HG03565 (cell line): ENCODE data around the gene SLC4A11.

Experiments used
- ATAC-seq: cut with Tn5 transposase; IDR thresholded peaks from one replicate; pipeline ENCODE4 v1.9.1; 2021; ENCODE audit warnings: mild to moderate bottlenecking, moderate library complexity; ENCODE audit not compliant: unreplicated experiment

SLC4A11 gene

DNA sequence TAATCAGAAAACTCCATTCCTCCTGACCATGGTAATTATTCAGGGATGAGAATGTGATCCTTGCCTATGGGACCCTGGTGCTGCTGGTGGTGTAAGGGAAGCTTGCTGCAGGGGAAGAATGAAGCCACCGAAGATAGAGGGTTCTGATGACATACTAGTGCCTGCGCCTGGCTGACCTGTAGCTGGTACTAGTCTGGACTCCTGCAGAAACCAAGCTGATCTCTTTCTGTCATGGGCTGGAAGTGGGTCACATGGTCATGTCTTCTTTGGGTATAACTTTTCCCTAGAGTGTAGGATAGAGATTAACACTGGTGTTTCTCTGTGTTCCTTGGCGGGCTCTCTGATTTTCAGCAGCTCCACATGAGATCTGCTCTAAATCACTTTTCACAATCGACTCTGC is 8.6 kb upstream of the SLC4A11 start:
- ATAC-seq = no peak

DNA sequence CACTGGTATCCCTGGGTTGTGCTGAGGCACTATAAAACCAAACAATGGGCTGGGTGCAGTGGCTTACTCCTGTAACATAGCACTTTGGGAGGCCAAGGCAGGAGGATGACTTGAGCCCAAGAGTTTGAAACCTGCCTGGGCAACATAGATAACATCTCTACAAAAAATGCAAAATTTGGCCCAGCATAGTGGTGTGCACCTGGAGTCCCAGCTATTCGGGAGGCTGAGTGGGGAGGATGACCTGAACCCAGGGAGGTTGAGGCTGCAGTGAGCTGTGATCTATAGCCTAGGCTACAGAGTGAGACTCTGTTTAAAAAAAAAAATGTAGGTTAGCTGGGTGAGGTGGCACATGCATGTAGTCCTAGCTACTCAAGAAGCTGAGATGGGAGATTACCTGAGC is 7.7 kb upstream of the SLC4A11 start:
- ATAC-seq = no peak

DNA sequence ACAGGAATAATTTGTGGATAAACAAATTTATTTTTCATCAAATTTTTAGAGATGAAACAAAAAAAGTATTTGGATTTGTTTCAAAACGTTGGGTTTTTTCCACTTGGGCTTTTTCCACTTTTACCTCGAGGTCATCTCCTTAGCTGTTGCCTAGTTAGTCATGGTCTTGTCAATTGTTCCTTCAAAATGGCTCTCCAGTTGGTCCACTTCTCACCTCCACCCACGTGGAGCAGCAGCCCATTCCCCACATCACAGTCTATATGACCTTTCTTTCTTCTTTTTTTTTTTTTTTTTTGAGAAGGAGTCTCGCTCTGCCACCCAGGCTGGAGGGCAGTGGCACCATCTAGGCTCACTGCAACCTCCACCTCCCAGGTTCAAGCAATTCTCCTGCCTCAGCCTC is 6.7 kb upstream of the SLC4A11 start:
- no peak for ATAC-seq

- no peak for ATAC-seq
These were observed 6.2 kb upstream of the SLC4A11 start for GRCh38 chr20:3245156-3245555.

GRCh38 chr20:3244613-3245012 is 5.6 kb upstream of the SLC4A11 start:
- ATAC-seq = no peak

DNA sequence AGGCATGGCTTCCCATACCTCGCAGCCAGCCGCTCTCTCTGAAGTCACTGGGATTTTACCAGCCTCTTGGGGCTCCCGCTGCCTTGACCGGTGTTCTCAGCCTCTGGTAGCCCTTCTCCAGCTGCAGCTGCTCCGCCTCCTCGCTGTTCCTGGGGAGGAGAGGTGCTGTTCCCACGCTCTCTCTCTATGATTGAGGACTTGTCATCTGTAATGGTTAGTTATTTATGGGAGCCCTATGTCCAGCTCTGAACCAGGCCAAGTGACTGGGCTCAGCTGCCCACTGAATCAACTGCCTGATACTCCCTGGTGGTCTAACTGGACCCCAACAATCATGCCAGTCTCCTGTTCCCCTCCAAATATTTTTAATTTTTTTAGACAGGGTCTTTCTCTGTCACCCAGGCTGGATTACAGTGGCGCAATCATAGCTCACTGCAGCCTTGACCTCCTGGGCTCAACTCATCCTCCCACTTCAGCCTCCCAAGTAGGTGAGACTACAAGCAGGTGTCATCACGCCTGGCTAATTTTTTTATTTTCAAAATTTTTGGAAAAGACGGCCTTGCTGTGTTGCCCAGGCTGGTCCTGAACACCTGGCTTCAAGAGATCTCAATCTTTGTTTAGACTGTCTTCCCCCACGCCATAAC is 4.8 kb upstream of the SLC4A11 start:
- ATAC-seq = no peak

- no peak for ATAC-seq
These were observed 3.2 kb upstream of the SLC4A11 start for GRCh38 chr20:3242172-3242692.

DNA sequence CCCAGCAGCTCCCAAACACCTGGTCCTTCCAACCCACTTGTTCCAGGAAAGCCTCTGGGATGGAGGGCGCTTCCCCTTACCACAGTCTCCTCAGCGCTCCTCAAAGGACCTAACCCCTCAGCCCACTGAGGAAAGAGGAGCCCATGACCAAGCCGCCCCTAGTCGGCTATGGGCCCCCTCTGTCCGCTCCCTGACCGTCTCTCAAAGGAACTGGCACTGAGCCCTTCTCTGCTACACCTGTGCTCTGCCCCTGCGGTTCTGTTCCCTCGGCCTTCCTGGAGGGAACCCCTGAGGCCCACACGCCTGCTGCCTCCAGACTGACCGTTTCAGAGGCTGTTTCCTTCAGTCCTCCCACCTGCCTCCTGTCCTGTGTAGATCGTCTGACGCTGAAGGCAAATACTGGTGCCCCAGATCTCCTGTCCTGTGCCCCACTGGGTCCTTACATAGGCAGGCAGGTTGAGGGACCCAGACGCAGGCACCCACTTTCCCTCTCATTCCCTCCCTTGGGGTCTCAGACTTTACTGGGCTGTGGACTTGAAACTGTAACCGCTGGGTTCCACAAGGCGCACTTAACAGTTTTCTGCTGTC is 1.9 kb upstream of the SLC4A11 start:
- ATAC-seq = no peak

DNA sequence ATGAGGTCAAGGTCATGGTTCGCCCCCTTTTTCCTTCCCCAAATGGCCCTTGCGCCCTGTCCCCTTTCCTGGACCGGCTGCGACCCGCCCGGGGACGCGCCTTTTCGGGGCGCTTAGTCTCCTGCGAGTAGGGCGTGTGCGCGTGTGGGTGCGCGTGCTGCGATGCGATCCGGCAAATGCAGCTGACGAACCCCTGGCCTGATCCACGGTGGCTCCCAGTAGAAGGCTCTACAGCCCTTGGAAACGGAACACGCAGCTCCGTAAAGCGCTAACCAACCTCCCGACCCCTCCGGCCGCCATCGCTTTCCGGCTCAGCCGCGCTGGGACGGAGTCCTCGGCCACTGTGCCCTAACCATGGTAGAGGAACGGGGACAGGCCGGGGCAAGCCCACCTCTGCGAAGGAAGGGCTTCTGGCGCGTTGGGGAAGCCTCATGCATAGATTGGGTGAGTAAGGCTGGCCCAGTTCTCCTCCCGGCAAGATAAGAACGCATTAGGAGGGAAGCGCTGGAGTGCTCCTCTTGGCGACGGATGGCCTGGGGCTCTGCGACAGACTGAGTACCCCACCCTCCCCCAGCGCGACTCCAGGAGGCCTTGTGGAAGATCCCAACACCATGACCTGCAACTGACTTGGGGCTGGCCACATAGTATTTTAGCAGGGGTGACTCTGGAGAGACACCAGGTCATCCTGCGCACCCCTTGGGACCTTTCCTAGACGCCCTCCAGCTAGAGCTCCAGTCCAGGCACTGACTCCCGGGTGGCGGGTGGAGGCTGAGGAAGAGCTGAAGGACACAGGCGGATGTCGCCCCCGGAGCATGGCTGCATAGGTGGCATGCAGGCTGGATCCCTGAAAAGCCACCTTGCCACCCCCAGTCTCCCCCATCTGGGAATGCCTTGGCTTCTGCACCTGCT is 1.1 kb upstream of the SLC4A11 start:
- ATAC-seq = no peak

- ATAC-seq = no peak
These were observed 369 bp downstream of the SLC4A11 start for GRCh38 chr20:3238616-3239025.

GRCh38 chr20:3237958-3238615 is 903 bp downstream of the SLC4A11 start:
- ATAC-seq = no peak

DNA sequence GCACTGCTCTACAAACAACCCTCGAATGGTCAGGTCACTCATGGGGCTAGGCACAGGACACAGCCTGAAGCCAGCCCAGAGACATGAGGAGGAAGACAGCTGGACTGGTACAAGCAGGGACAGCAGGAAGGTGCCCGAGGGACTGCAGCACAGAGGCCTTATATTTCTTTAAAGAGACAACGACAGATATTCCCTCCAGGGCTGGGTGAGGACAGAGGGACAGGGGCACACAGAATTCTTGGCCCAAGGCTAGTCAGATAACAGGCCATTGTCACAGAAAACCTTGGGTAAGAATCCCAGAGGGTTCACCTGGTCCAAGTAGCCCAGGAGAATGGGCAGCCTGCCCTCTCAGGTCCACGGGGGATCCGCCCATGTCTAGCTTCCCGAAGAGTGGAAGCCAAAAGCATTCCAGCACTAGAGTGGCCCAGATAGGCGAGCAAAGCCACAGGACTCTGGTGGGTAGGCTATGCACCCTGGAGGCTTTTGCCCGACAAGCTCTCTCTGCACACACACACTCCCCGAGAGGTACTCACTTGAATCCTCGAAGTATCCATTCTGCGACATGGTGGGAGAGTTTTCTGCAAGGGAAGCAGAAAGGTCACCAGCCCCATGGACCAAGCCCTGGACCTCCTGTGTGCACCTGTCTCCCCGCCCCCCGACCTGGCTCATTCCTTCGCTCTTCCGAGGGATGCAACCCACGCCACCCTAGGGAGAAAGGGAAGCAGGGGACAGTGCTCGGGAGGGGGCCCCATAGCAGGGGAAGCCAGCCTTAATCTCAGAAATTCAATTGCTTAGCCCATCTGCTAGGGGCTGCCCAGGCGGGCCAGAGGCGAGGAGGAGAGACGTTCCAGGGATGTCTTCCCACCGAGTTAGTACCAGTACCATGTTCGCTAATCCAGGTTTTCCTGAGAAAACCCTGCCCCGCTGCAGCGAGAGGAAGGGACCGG is 1.7 kb downstream of the SLC4A11 start:
- no peak for ATAC-seq

GRCh38 chr20:3235666-3236324 is 3.2 kb downstream of the SLC4A11 start:
- no peak for ATAC-seq

DNA sequence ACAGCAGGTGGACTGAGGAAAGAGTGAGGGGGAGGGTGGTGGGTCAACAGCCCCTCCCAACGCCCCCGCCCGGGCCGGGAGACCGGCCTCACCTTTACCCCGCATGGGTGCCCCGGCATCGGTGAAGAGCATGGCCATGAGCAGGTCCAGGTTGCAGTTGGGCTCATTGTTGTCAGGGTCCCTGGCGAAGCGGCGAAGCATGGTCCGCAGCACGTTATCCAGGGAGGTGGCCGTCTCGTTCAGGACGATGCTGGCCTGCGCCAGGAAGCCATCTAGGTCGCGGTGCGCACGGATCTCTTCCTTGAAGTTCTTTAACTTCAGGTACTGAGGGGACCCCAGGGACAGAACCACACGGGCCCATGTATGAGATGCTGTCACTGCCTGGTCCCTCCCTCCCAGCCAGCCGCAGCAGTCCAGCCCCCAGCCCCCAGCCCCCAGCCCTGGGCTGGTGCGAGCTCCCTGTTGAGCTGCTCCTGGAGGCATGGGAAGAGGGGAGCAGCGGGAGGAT is 4.9 kb downstream of the SLC4A11 start:
- ATAC-seq = no peak

DNA sequence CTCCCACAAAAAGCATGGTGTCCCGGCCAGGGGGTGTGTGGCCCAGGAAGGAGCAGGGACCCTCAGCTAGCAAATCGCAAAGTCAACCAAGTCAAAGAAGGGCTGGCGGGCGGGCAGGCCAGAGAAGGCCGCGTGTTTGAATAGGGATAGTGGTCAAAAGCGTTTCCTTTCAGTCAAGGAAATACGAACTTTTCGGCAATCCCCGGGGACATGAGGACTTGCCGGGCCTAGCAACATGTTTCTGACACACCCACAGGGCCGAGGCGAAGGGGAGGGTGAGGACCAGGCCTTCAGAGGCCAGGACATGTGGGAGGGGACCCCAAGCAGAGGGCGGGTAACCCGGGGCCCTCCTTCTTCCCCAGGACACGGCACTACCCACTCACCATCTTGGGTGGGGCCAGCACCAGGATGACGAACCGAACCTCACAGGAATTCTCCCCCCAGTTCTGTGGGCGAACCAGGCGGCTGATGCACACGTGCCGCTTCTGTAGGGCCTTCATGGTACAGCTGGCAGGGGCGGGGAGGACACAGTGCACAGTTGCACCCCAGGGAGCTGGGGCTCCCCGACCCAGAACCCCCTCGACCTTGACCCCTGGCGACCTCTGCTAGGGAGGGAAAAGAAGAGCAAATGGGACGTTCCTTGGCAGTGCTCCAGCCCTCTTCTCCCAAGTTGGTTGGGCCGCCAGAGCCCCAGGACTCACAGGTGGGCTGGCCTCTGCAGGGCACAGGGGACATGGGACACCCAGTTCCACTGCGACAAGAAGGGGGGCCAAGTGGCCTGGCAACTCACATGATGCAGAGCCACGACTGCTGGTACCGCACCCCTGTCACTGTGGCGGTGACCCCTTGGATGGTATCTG is 5.6 kb downstream of the SLC4A11 start:
- ATAC-seq = no peak

- ATAC-seq = no peak
These were observed 7.0 kb downstream of the SLC4A11 start for GRCh38 chr20:3231889-3232588.

DNA sequence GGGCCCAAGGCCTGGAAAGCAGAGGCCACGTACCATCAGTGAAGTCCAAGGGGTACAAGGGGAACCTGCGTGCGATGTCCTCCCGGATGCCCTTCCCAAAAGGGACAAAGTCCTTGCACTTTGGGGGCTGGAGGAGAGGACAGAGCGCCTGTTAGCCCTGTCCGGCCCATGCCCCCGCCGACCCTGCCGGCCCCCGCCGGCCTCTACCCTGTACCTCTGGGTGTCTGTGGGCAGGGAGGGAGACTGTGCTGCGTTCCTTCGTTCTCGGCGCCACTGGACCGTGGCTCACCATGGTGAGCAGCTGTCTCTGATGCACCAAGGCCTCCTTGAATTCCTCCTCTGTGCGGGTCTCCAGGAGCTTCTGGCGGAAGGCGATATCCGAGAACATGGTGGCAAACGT is 7.9 kb downstream of the SLC4A11 start:
- no peak for ATAC-seq

DNA sequence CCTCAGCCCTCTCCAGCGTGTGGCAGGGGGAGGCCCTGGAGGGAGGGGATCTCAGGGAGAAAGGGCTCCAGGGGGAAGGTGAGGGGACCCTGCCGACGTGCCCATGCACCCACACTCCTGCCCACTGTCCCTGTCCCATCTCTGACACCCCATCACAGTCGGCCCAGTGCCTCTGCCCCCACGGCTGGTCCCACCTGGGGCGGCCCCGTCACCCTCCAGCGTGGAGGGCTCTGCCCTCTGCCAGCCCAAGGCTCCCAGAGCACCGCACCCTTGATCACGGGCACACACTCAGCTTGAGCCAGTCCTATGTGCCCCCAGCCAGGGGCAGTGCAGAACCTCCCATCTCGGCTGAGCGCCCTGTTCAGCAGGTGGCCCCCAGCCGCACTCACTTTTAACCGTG is 9.2 kb downstream of the SLC4A11 start:
- no peak for ATAC-seq
